K562 (cell line): ENCODE data around the gene ADGRB2. TPM values are rescaled to one million over a fixed set of nuclear protein-coding genes. Genes with fewer than 3 reads are reported as not detected.

Source experiments
- ATAC-seq: fragments of 200-7000 bp; cut with Tn5 transposase; 3 replicates; pipeline ENCODE4 v1.9.1; 2020; ENCODE audit warnings: moderate library complexity
- BruUV-seq: library from RNA; stranded (reverse); fragments of 400-500 nt; replicated peaks from 2 replicates; lab custom pipeline; 2021; lab: Mats Ljungman, UMichigan
- CTCF ChIA-PET: fragments of 300-600 bp; formaldehyde crosslinking; extraction: SDS; loops from one replicate; lab custom pipeline; 2021; ENCODE audit warnings: low intra/inter-chr PET ratio; lab: Yijun Ruan, JAX
- POLR2A ChIA-PET: fragments of 300-600, 350-650 bp; sonication (Branson Sonifier 250); formaldehyde crosslinking; extraction: SDS; loops from one replicate; lab custom pipeline; 2021; ENCODE audit warnings: antibody characterized with exemption, inconsistent platforms; lab: Yijun Ruan, JAX
- DNase-seq, 4 experiments: peaks; one replicate each; pipeline versions ENCODE4 v3.0.0 to v3.0.0-alpha.2; 2011 to 2018; ENCODE audit warnings: low spot score in 3 of 4, mixed read lengths in 3 of 4; ENCODE audit errors: extremely low read depth in 1 of 4
- FAIRE-seq: peaks from 2 replicates; lab custom pipeline; 2011; peaks lifted over from hg19 to GRCh38; lab: Jason Lieb, UNC
- H2AFZ ChIP-seq: 2 replicates; pipeline ENCODE4 v1.6.0; 2011; ENCODE audit warnings: low read depth, low read length, control low read depth, inconsistent platforms
- H3K27ac ChIP-seq: fragments of 200-600 bp; 3 replicates; pipeline ENCODE4 v1.8.0; 2011; ENCODE audit warnings: low read depth, mild to moderate bottlenecking, control low read depth, inconsistent platforms, low read length, moderate library complexity, mixed read lengths; ENCODE audit errors: extremely low read depth
- H3K27me3 ChIP-seq, 2 experiments: fragments of 300-600 bp in 1 of 2; 2 replicates in 1 of 2; 3 replicates in 1 of 2; pipeline versions ENCODE4 v1.6.0 to v1.8.0; 2011; ENCODE audit warnings: inconsistent platforms in 2 of 2, low read length in 2 of 2, mild to moderate bottlenecking in 1 of 2, mixed read lengths in 1 of 2, moderate library complexity in 1 of 2; ENCODE audit not compliant: control insufficient read depth in 2 of 2, insufficient read depth in 2 of 2
- H3K36me3 ChIP-seq: fragments of 300-600 bp; 3 replicates; pipeline ENCODE4 v1.8.0; 2011; ENCODE audit warnings: mild to moderate bottlenecking, low read length, inconsistent platforms; ENCODE audit not compliant: control insufficient read depth, insufficient read depth
- H3K4me1 ChIP-seq, 2 experiments: fragments of 200-600 bp in 1 of 2; replicated peaks in 1 of 2; 2 replicates in 1 of 2; 3 replicates in 1 of 2; pipeline versions ENCODE4 v1.5.1 to v1.8.0; 2011; ENCODE audit warnings: inconsistent platforms in 2 of 2, low read length in 2 of 2, mild to moderate bottlenecking in 1 of 2, mixed read lengths in 1 of 2, moderate library complexity in 1 of 2; ENCODE audit not compliant: control insufficient read depth in 2 of 2, insufficient read depth in 2 of 2
- H3K4me2 ChIP-seq: 2 replicates; pipeline ENCODE4 v1.6.1; 2011; ENCODE audit warnings: low read length, control low read depth, inconsistent platforms, mixed read lengths; ENCODE audit not compliant: insufficient read depth
- H3K4me3 ChIP-seq: fragments of 200-600 bp; sonication (generic), shearing (Covaris generic); 2 replicates; pipeline ENCODE4 v1.5.1; 2016; ENCODE audit warnings: control low read depth, inconsistent platforms
- H3K79me2 ChIP-seq: fragments of 200-600 bp; 3 replicates; pipeline ENCODE4 v1.8.0; 2011; ENCODE audit warnings: low read length, inconsistent platforms; ENCODE audit not compliant: control insufficient read depth, insufficient read depth
- H3K9ac ChIP-seq, 2 experiments: 2 replicates each; pipeline versions ENCODE4 v1.6.0 to v1.6.1; 2011; ENCODE audit warnings: low read depth in 2 of 2, low read length in 2 of 2, control low read depth in 1 of 2, inconsistent platforms in 1 of 2, mild to moderate bottlenecking in 1 of 2, mixed read lengths in 1 of 2; ENCODE audit not compliant: insufficient read depth in 1 of 2
- H3K9me1 ChIP-seq: one replicate; pipeline ENCODE4 v1.6.0; 2011; ENCODE audit warnings: inconsistent platforms, mild to moderate bottlenecking, low read length, moderate library complexity; ENCODE audit not compliant: control insufficient read depth, insufficient read depth
- H3K9me3 ChIP-seq: replicated peaks from 2 replicates; pipeline ENCODE4 v1.5.1; 2011; ENCODE audit warnings: low read depth, low read length, inconsistent platforms; ENCODE audit not compliant: control insufficient read depth, insufficient read depth
- H4K20me1 ChIP-seq: replicated peaks from 2 replicates; pipeline ENCODE4 v1.6.1; 2011; ENCODE audit warnings: low read length, inconsistent platforms, mixed read lengths; ENCODE audit not compliant: control insufficient read depth, insufficient read depth
- AFF1 ChIP-seq, 2 experiments: fragments of 450-650 bp; IDR thresholded peaks; 2 replicates each; pipeline ENCODE4 v1.6.1; 2018; ENCODE audit warnings: mild to moderate bottlenecking in 2 of 2, low read depth in 1 of 2; ENCODE audit not compliant: partially characterized antibody in 2 of 2
- BCOR ChIP-seq: fragments of 450-650 bp; IDR thresholded peaks from 2 replicates; pipeline ENCODE4 v1.6.1; 2016
- BRD9 ChIP-seq: fragments of 450-650 bp; IDR thresholded peaks from 2 replicates; pipeline ENCODE4 v1.6.1; 2018; ENCODE audit warnings: low read depth; ENCODE audit not compliant: partially characterized antibody
- E2F6 ChIP-seq, 2 experiments: IDR thresholded peaks; 2 replicates each; pipeline ENCODE4 v1.6.1; 2011; ENCODE audit warnings: borderline replicate concordance in 1 of 2, control low read depth in 1 of 2, low read depth in 1 of 2, low read length in 1 of 2, mild to moderate bottlenecking in 1 of 2, mixed read lengths in 1 of 2, moderate library complexity in 1 of 2; ENCODE audit not compliant: insufficient read depth in 1 of 2, insufficient read length in 1 of 2, poor library complexity in 1 of 2, severe bottlenecking in 1 of 2; ENCODE audit errors: extremely low read depth in 1 of 2
- IRF9 ChIP-seq: fragments of 450-650 bp; IDR thresholded peaks from 2 replicates; pipeline ENCODE4 v1.6.1; 2016; ENCODE audit warnings: missing biosample characterization, missing genetic modification characterization
- NRF1 ChIP-seq, 2 experiments: fragments of 450-650 bp; IDR thresholded peaks in 1 of 2; conservative IDR thresholded peaks in 1 of 2; 2 replicates each; pipeline ENCODE4 v1.6.1; 2014; ENCODE audit warnings: mild to moderate bottlenecking in 2 of 2
- PTBP1 ChIP-seq: fragments of 200-400 bp; formaldehyde crosslinking; IDR thresholded peaks from 2 replicates; pipeline ENCODE4 v1.6.1; 2017; ENCODE audit warnings: low read depth, low read length
- RBM25 ChIP-seq: fragments of 200-400 bp; formaldehyde crosslinking; IDR thresholded peaks from 2 replicates; pipeline ENCODE4 v1.6.1; 2018; ENCODE audit warnings: low read length, low read depth, moderate library complexity; ENCODE audit not compliant: severe bottlenecking
- RCOR1 ChIP-seq, 2 experiments: IDR thresholded peaks; 2 replicates each; pipeline ENCODE4 v1.6.1; 2012; ENCODE audit warnings: low read depth in 2 of 2, low read length in 2 of 2, borderline replicate concordance in 1 of 2, improper control_type of control experiment in 1 of 2
- ZBTB7A ChIP-seq: IDR thresholded peaks from 2 replicates; pipeline ENCODE4 v1.6.1; 2011; ENCODE audit warnings: low read depth, mild to moderate bottlenecking, low read length, moderate library complexity, borderline replicate concordance; ENCODE audit not compliant: control insufficient read depth
- ZFP30 ChIP-seq: fragments of 250-450 bp; sonication (Bioruptor Pico); IDR thresholded peaks from 2 replicates; pipeline ENCODE4 v1.8.0; 2022; ENCODE audit warnings: moderate library complexity, mild to moderate bottlenecking, inconsistent platforms, borderline replicate concordance
- ZFP36 ChIP-seq: fragments of 150-350 bp; IDR thresholded peaks from 2 replicates; pipeline ENCODE4 v1.6.1; 2018; ENCODE audit warnings: low read length, low read depth; ENCODE audit not compliant: partially characterized antibody
- WGBS: fragments of 100-300 bp; shearing (Covaris generic); methylation state at CpG from one replicate; pipeline ENCODE4 v1.1.6; 2016; ENCODE audit warnings: low coverage, mixed read lengths; ENCODE audit not compliant: insufficient coverage; ENCODE audit errors: missing lambda C conversion rate; 5-methylcytosine and 5-hydroxymethylcytosine counted together
- in situ Hi-C: fragments of 300-500 bp; cut with MboI; formaldehyde crosslinking; loops from 4 replicates; pipeline ENCODE4 v1.15.0; 2018; ENCODE audit warnings: inconsistent platforms, mixed read lengths
- intact Hi-C: fragments of 100-400 bp; cut with micrococcal nuclease; formaldehyde crosslinking; loops from 2 replicates; pipeline ENCODE4 v1.14.2; 2022
- polyA plus RNA-seq, 8 experiments: library from polyadenylated mRNA; depleted of rRNA in 4 of 8; stranded (reverse) in 5 of 8; unstranded in 3 of 8; fragments of >200 nt; fragmentation: Nextera tagmentation in 2 of 8; fragmentation: Illumina TruSeq in 1 of 8; extraction: Ambion mirVana in 2 of 8; extraction: Trizol in 1 of 8; gene quantifications; 2 replicates each; pipeline versions ENCODE4 v1.2.1 to v1.2.3, GENCODE V29; 2011 to 2014; ENCODE audit warnings: inconsistent platforms in 1 of 8, missing spikeins in 1 of 8
- total RNA-seq, 7 experiments: library from RNA; depleted of rRNA in 6 of 7; stranded (reverse); fragments of >200 nt in 6 of 7; fragmentation: Illumina TruSeq in 2 of 7; extraction: Trizol in 2 of 7; gene quantifications; 2 replicates each; pipeline versions ENCODE4 v1.2.1 to v1.2.3, GENCODE V29; 2011 to 2021; ENCODE audit warnings: low replicate concordance in 1 of 7

Gene ADGRB2
- total and polyA plus RNA-seq, 9 of the 15 experiments (the other 6 are each of a cell fraction or from before 2014, with no cell fraction given), result 0.04 to 0.23 (median 0.20) TPM; not detected in 2

GRCh38 chr1:31703431-31704270 is 60.5 kb downstream of the ADGRB2 start, which contains the start of gene COL16A1:
COL16A1 (minus strand) TSS chr1:31704017; CDS start chr1:31702193, 1,824 bp downstream.
- no peak for FAIRE-seq
- CTCF ChIA-PET, result interaction anchor here (1.1 kb wide), 1 partner anchor 40 kb away, joined by 6 read pairs; no protein-coding TSS in a partner anchor
- peak in 3 of 4 experiments; percentile 36 to 54 (median 50) for DNase-seq
- ATAC-seq, result peak; percentile 16
- intact Hi-C loops (loop anchor here (2.0 kb wide), 1 partner anchor 41 kb away; no protein-coding TSS in a partner anchor), in situ Hi-C loops (no loop called here)
- Histone ChIP-seq H3K27me3 (peaks cover 10 to 58% of the 10 kb centered on the region in 2 experiments), H3K9me3 (no peaks in the 10 kb centered on the region), H3K27ac (peak within 1 kb of the TSS; percentile 29; the same call in 2 of the 3 replicates), H3K9me1 (no peaks in the 10 kb centered on the region), H3K36me3 (no peaks in the 10 kb centered on the region), H3K4me1 (peaks cover 14 to 30% of the 10 kb centered on the region in 2 experiments), H2AFZ (peak within 1 kb of the TSS; percentile 85), H3K79me2 (no peaks in the 10 kb centered on the region), H4K20me1 (no peaks in the 10 kb centered on the region), H3K9ac (peak within 1 kb of the TSS; percentile 8 to 42; a peak in 3 of 4 replicates), H3K4me2 (peak within 1 kb of the TSS; percentile 7; the same call in 1 of the 2 replicates), H3K4me3 (no peak within 1 kb of the TSS)
- no TSS peak for BruUV-seq
- POLR2A ChIA-PET, result interaction anchor here (0.6 to 3.1 kb wide), 6 partner anchors 10 to 87 kb away, joined by 3 to 13 read pairs (median 4); no protein-coding TSS in a partner anchor
- WGBS, result 20% methylated on average over 34 of the region's 40 CpGs
- 0 out of 4 replicates have a peak, but pooled peaks of 1 of the 2 experiments have one; percentile 9 for TF ChIP-seq RCOR1 (IDR thresholded peaks at IDR 0.05; ENCODE audit: borderline replicate concordance in 1 of 2, low read depth in 2 of 2, low read length in 2 of 2)
- peak; percentile 78 for TF ChIP-seq RBM25
- TF ChIP-seq ZFP30 (CRISPR knock-in tag), result no peak
- peak in 1 of 2 experiments; percentile 3 for TF ChIP-seq E2F6 (IDR thresholded peaks at IDR 0.05; ENCODE audit: borderline replicate concordance in 1 of 2, extremely low read depth in 1 of 2, insufficient read depth in 1 of 2, insufficient read length in 1 of 2, low read depth in 1 of 2, low read length in 1 of 2, poor library complexity in 1 of 2, severe bottlenecking in 1 of 2)
- peak; percentile 28; the same call in 1 of the 2 replicates for TF ChIP-seq ZBTB7A
- peak in 1 of 2 experiments; percentile 35; a peak in 3 of 4 replicates for TF ChIP-seq NRF1 (conservative IDR thresholded peaks at IDR 0.05 in 1 of 2, IDR thresholded peaks at IDR 0.05 in 1 of 2)
- peak; percentile 88 for TF ChIP-seq BCOR
- peak; percentile 51 for TF ChIP-seq BRD9
- no peak for TF ChIP-seq AFF1 (IDR thresholded peaks at IDR 0.05; ENCODE audit: low read depth in 1 of 2, partially characterized antibody in 2 of 2)
- 0 out of 2 replicates have a peak, but pooled peaks have one; percentile 38 for TF ChIP-seq PTBP1
- peak; percentile 86 for TF ChIP-seq ZFP36
- no peak for TF ChIP-seq IRF9 (tag)
